GM12872 (cell line): ENCODE measurements around the gene C18orf54.
A peak's percentile ranks its signal among the peaks of the same experiment; 100 is the strongest.

Experiments used
- TF ChIP-seq, protein P1 (sequence below): IDR thresholded peaks from 3 replicates; pipeline ENCODE4 v1.5.1; 2011; ENCODE audit warnings: low read depth, mild to moderate bottlenecking, low read length, moderate library complexity; ENCODE audit not compliant: insufficient read depth

Gene C18orf54

DNA sequence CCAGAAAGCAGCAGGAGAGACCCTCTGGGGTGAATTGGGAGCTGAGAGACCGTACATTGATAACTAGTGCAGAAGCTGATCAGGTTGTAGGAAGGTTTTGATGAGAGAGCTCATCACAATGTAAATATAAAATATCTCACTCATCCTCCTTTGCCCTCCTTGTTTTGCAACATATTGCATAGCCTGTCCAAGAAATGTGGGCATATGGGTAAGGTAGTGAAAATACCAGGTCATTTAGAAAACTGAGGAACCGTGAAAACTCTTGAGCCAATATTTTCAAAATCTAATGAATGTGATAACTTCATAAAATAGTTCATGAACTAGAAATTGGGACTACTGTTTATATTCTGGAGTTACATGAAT lies 31.4 kb downstream of the C18orf54 start:
- TF ChIP-seq, protein P1, sequence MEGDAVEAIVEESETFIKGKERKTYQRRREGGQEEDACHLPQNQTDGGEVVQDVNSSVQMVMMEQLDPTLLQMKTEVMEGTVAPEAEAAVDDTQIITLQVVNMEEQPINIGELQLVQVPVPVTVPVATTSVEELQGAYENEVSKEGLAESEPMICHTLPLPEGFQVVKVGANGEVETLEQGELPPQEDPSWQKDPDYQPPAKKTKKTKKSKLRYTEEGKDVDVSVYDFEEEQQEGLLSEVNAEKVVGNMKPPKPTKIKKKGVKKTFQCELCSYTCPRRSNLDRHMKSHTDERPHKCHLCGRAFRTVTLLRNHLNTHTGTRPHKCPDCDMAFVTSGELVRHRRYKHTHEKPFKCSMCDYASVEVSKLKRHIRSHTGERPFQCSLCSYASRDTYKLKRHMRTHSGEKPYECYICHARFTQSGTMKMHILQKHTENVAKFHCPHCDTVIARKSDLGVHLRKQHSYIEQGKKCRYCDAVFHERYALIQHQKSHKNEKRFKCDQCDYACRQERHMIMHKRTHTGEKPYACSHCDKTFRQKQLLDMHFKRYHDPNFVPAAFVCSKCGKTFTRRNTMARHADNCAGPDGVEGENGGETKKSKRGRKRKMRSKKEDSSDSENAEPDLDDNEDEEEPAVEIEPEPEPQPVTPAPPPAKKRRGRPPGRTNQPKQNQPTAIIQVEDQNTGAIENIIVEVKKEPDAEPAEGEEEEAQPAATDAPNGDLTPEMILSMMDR, result no peak

DNA sequence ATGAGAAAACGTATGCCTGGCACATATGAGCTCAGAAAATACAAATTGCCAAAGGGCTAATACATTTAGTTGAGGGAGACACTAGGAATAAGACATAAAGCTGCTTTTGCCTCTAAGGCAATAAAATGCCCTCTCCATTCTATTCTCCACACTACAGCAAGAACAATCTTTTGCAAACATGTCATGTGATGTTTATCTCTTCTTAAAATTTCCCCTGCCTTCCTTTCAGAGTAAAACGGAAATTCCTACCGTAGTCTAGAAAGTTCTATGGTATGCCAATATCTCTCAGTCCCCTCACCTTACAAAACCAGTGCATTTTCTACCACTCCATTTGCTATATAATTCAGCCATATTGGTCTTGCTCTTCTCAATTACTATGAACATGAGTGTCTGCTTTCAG lies 33.1 kb downstream of the C18orf54 start:
- TF ChIP-seq, protein P1, result no peak

DNA sequence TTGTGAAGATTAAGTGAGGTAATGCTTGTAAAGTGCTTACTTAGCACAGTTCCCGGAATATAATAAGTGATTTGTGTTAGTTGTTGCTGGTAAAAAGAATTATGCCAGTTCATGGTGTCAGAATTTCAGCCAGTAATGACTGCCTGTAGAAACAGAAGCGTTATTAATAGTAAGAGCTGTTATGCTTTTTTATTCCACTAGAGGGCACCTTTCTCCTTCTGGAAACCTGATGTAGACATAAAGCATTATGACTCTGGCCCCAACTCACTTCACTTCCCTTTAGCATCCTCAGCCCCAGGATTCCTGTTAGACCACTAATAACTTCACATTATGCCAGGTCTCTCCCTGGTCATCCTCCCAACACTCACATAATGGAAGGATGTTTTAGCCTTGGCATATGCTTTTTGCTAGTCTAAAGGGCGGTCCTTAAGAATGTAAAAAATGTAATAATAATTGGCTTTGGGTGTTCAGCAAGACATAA lies 34.9 kb downstream of the C18orf54 start:
- TF ChIP-seq, protein P1, result peak; percentile 74

DNA sequence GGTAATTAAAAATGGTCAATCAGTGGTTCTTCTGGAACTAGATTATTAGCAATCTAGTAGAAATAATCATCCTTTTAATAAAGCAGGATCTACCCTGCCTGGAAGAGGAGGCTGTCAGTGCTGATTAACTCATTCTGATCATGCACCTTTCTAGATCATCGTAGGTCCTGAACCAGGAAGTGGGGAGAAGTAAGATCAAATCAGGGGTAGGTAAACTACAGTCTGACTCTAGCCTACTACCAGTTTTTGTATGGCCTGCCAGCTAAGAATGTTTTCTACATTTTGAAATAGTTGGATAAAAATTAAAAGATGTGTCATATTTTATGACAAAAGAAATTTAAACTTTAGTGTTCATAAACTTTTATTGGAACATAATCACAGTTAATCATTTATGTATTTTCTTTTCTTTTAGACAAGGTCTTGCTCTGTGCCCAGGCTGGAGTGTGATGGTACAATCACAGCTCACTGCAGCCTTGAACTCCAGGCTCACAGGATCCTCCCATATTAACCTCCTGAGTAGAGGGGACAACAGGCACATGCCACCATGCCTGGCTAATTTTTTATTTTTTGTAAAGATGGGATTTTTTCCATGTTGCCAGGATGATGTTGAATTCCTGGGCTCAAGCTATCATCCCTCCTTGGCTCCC lies 36.1 kb downstream of the C18orf54 start:
- TF ChIP-seq, protein P1, result no peak

DNA sequence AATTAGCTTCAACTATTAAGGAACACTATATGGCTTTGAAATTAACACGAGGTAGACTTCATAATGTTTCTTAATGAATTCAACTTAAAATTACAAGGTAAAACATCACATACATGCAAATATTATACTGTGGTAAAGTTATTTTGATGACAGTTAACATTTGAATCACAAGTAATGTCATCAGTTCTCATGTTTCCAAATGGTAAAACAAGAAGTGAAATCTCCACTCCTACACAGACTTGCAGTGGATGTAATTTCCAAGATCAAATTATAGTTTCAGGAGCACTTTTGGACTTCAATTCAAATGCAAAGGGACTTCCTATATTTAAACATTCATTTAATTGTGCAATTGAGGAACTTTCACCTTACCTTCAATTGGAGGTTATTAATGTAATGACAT lies 39.1 kb downstream of the C18orf54 start:
- TF ChIP-seq, protein P1, result no peak

DNA sequence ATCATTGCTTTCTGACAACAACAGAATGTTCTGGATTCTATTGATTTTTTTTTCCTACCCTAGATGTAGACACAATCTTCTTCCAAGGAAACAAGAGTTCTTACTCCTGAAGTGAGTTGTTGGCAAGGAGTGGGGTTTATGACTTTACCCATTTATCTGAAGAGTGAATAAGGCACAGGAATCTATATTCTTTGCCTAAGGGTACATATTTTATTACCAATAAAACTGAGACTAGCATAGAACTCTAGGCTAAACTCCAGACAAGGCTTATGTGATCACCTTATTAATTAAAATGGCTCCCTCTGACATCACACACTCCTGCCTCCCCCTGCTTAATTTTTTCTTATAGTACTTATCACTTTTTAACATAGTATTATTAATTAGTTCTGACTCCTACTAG lies 47.6 kb downstream of the C18orf54 start:
- TF ChIP-seq, protein P1, result no peak

DNA sequence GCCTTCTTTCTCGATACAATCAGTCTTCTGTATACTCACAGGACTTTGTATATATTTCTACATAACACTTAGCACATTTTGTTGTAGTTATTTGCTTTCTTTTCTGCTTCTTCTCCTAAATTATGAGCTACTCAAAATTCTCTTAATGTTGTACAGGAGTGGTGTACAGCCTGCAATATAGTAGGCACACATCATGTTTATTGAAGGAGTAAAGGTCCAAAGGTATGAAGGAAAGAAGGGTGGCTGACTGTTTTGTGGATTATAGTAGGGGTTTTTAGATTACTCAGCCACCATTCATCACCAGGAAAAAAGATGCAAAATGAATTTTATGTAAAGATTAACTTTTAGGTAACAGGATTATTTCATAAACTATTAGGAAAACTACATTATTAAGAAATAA lies 54.1 kb downstream of the C18orf54 start:
- TF ChIP-seq, protein P1, result no peak

DNA sequence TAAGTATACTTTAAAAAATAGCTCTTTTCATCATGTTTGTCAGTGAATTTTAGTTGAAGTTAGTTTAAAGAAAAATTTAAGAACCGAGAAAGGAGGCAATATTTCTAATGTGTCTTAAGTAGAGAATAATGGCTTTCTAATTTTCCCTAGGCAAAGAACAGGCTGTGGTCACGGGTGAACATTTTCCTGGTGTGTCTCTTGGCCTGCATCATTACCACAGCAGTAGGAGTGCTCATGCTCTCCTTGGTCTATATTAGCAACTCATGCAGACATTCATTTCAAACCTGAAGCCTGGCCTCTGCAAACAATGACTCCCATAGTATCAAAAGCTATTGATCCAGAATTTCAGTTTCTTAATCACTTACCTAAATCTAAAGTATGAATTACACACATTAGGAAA lies 57.4 kb downstream of the C18orf54 start:
- TF ChIP-seq, protein P1, result no peak
